SKM-1 treated with dmso at 0.1 percent for 144 hours (cell line): ENCODE results near the gene TRIM28.
"Not testable (repeated sequence)": the region's sequence is repeated elsewhere in the genome, so short reads cannot be mapped to it uniquely, and the experiment has no call there.

Experiments
- DNase-seq: peaks from one replicate; lab custom pipeline; 2025; ENCODE audit not compliant: unreplicated experiment; lab: John Stamatoyannopoulos, UW

The TRIM28 gene

DNA sequence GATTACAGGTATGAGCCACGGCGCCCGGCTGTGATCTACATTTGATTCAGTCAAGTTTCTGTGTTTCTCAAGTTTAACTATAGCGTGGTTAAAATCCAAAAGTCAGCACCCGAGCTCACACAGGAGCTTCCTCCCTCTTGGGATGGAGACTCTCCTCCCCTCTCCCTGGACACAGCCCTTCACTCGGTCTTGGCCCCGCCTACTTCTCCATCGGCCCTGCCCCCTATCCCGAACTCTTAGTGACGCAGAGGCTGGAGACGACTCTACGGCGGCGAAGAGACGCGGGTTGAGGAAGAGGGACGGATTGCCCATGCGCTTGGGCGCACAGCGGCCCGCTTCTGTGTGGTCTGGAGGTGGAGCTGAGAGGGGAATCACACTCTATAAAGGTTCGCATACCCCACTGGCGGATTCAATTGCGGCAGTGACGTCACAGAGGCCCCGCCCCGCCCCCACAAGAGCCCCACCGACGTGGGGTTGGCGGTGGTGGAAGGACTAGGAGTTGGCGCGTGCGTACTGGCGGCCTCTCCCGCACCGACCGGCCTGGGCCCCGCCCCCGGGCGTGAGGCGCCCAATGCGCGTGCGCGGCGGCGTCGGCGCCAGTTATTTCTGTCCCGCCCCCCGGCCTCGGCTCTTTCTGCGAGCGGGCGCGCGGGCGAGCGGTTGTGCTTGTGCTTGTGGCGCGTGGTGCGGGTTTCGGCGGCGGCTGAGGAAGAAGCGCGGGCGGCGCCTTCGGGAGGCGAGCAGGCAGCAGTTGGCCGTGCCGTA, at the start of gene TRIM28:
TSS of gene TRIM28 (plus strand) at position 239 of the 765 bp plus-strand sequence. CDS start 694 bp downstream, outside the sequence.
- no peak for DNase-seq

DNA sequence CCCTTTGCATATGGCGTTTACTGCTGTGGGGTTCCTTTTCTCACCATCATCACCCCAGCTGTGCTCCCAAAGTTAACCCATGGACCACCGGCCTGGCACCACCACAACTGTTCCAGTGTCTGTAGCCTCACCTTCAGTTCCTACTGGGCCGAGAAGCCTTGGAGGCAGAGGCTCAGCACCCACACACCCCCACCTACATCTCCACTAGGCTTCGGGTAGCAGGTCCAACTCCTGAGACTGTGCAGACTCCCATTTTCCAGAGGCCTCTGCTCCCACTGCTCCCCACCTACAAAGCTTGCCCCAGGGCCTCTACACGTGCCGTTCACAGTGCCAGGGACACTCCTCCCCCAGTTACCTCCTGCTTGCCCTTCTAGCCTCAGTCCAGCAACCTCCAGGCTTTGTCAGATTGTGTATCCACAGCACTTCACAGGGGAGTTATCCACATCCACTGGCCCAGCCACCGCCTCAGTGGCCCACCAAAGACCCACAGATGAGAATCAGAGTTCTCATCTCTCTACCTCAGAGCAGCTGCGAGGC, 46.2 kb upstream of the TRIM28 start:
- no peak for DNase-seq

DNA sequence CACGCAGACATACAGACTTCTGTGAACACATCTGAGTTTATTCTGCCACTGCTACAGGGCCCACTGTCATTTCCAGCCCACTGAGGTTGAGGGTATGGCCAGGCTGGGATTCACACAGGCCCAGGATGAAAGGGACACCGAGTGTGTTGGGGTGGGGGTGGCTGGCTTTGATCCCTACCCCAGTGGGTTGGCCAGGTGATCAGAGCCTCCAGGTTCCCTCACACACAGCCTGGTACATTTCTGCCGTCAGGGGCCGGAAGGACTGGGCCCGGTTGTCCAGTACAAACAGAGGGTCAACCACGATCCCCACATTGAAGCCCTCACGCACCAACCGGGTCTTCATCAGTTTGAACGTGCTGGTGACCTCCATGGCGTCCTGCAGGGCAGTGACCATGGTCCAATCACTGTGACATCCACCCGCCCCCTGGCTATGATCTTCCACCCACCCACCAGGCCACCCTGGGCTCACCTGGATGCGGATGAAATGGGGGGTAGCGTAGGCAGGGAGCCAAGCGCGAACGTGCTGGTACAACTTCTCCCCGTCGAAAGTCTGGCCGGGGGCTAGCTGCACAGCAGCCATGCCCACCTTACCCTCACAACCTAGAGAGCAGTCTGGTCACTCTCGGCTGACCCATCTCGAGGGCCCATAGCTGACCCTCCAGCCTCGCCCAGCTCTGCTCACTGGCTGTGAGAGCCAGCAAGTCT, 45.4 kb upstream of the TRIM28 start:
- no peak for DNase-seq

DNA sequence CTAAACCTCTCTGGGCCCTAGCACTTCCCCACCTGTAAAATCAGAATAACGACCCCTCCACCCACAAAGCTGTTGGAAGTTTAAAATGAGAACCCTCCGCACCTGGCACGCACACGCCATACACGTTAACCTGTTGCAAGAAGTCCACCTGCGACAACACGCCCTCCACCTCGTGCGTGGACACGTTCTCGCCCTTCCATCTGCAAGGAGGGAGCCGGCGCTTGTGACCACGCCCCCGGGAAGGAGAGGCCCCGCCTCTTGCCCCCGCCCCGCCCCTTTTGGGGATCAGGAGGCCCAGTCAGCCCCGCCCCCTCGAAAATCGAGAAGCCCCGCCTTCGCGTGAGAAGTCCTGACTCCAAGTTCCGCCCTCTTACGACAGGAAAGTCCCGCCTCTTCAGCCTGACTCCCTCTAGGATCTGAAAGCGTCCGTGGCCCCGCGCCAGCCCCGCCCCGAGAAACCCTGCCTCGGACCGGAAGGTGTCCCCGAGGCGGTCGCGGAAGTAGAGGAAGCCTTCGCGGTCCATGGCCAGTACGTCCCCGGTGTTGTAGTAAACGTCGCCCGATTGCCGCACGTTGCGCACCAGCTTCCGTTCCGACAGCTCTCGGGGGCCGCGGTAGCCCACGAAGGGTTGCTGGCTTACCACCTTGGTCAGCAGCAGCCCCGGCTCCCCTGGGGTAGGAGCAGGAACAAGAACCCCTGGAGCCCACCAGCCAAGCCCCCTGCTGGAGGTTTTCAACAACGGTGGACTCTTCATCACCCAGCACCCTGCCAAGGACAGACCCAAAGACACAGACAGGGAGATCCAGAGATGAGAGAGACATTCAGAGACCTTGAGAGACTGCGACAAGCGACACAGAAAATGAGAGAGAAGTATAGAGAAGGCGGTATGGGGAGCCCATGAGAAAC, 44.6 kb upstream of the TRIM28 start:
- DNase-seq = peak; percentile 84

DNA sequence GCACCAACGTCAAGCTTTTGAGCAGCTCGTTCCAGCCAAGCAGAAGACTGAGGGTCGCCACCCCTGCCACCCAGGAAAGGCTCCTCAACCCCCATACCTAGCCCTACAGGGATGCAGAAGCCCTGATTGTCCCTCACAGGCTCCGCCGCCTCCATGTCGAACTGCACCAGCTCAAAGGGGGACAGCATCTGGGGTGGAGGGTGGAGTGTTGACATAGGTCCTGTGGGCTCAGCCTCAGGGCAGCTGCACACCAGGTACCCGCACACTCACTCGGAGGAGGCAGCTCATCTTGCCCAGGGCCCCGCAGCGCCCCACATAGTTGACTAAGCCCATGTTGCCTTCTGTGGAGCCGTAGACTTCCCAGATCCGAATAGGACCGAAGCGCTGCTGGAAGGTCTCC, 43.6 kb upstream of the TRIM28 start:
- no peak for DNase-seq

DNA sequence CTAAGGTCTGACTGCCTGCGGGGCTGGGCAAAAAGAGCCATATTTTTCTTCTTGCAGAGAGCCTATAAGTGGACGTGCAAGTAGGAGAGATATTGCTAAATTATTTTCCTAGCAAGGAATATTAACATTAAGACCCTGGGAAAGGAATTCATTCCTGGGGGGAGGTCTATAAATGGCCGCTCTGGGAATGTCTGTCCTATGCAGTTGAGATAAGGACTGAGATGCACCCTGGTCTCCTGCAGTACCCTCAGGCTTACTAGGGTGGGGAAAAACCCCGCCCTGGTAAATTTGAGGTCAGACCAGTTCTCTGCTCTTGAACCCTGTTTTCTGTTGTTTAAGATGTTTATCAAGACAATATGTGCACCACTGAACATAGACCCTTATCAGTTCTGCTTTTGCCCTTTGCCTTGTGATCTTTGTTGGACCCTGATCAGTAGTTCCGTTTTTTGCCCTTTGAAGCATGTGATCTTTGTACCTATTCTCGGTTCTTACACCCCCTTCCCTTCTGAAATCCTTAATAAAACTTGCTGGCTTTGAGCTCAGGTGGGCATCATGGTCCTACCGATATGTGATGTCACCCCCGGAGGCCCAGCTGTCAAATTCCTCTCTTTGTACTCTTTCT, 36.2 kb upstream of the TRIM28 start:
- DNase-seq = not testable (repeated sequence)

DNA sequence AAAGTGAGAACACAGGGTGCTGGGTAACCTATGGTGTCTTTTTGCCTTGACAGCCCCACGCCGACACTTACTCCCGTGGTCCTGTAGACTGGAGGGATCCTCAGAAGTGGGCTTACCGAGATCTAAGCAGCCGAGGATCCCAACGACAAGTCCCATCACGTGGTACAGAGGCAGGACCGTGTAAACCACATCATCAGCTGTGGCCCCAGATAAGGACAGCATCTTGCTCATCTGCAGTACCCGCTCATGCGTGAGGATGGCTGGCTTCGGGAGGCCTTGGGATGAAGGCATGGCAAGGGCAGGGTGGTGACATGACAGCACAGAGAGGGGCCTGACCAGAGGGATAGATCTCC, 34.2 kb upstream of the TRIM28 start:
- no peak for DNase-seq

DNA sequence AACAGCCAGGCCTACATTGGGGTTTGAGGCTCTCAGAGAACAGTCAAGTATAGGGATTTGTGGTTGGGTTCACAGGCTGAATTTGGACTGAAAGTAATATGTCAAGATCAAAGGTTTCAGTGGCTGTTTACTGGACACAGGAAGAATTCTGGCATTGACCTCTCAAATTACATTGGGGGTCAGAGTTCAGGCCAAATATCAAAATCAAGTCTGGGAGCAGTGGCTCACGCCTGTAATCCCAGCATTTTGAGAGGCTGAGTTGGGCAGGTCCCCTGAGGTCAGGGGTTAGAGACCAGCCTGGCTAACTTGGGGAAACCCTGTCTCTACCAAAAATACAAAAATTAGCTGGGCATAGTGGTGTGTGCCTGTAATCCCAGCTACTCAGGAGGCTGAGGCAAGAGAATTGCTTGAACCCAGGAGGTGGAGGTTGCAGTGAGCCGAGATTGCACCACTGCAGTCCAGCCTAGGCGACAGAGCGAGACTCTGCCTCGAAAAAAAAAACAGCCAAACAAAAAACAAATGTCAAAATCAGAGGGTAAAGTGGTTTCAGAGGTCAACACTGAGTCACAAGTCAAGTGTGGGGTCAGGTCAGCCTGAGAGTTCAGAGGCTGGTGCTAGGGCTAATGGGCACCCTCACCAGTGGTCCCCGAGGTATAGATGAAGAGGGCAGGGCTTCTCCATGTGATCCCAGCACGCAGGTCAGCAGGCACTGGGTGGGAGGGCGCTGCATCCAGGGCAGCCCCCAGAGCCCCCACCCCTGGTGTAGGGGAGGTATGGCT, 33.6 kb upstream of the TRIM28 start:
- DNase-seq = no peak

DNA sequence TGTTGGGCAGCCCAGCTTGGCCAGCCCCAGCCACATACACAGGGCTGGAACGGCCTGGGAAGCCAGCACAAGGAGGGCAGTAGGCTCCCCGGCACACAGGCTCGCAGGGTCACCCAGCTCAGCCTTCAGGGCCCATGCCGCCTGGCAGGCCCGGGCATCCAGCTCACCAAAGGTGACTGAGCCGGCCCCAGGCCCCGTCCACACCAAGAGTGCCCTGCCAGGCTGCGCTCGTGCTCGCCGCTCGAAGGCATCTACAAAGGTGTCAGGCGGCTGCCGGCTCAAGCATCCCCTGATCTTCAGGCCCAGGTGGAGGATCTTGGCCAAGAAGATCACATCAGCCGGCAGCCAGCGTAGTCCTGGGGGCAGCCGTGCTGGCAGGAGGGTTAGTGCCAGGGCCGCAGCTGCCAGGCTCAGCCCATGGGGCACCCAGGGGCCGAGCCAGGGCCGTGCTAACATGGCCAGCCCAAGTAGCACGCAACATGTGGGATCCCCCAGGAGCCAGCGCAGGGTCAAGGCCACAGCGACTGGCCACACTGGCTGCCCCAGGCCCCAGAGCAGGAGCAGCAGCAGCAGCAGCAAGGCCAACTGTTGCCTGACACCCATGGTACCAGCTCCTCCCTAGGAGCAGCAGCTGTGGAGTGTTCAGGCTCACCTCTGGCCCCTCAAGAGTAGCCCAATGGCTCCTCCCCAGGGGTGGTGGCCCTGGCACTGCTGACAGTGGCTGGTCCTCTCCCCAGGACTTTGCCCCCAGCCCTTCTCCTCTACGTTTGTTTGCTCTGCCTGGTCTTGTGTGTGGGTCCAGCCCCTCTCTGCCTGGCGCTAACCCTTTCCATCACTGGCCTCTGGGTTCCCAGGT, 32.3 kb upstream of the TRIM28 start, which contains the start of gene SLC27A5:
TSS of gene SLC27A5 (minus strand) at position 640 of the 856 bp plus-strand sequence. CDS start at position 603, 37 bp downstream.
- DNase-seq = no peak

DNA sequence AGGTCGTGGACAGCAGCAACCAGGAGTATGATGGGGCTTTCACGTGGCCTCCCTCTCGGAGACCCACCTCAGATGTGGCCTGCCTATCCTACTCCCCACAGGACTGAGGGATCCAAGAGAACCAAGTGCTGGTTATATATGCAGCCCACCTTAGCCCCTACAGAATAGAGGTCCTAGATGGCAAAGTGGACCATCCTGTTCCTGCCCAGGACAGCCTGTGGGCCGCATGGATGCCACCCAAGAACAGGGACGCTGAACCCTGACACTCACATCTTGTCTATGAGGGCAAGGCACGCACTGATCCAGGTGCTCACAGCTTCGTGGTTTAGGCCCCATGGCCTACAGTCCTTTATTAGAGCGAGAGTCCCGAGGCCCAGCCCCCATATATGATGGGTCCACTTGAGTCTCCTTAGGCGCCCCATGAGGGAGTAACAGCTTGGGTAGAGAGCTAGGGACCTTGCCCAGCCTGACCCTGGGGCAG, 30.6 kb upstream of the TRIM28 start:
- no peak for DNase-seq

DNA sequence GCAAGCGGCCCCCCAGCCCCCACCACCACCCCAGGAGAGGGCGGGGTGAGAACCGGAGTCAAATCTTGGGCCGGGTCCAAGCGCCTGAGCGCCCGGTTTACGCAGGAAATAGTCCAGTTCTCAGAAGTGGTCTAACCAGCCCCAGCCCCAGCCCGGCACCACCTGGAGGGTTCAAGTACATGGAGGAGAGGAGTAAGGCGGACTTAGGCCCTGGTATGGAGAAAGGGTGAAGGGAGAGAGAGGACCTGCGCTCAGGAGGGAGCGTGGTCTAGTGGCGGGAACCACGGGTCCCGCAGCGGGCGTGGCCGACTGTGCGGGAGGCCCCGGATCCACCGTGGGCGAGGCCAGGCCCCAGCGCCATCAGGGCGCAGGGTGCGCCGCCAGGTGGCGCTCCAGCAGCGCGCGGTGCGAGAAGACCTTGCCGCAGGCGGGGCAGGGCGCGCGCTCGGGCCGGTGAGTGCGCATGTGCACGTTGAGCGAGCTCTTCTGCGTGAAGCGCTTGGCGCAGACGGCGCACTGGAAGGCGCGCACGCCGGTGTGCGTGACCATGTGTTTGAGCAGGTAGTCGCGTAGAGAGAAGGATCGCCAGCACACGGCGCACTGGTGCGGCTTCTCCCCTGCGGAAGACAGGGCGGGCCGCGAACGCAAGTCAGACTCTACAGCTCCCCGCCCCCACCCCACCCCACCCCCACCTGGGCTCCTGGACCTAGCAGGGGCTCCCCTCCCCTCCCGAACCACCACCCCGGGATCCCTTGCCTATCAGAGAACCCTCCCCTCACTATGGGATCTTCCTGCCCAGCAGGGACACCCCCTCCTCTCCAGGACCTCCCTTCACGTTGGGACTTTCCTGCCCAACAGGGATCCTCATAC, 29.9 kb upstream of the TRIM28 start:
- DNase-seq = peak; percentile 60

DNA sequence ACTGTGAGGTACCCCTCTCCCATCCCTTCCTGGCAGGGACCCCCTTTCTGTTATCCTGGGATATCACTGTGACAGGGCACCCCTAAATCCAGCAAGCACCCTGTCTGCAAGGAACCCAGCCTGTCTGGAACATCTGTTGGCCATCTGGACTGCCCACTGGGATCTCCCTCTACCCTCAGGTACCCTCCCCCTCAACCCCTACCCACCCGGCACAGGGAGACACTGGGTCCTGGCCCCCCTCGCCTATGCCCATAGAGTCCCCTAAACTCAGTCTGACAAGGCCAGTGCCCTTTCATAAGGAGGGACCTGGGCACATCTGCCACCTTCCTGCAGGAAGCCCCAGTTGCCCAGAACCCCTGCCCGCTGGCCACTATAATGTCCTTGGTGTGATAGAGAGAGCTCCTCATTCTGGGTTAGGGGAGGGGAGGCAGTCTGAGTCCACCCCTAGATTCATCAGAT, 29.3 kb upstream of the TRIM28 start:
- DNase-seq = no peak

DNA sequence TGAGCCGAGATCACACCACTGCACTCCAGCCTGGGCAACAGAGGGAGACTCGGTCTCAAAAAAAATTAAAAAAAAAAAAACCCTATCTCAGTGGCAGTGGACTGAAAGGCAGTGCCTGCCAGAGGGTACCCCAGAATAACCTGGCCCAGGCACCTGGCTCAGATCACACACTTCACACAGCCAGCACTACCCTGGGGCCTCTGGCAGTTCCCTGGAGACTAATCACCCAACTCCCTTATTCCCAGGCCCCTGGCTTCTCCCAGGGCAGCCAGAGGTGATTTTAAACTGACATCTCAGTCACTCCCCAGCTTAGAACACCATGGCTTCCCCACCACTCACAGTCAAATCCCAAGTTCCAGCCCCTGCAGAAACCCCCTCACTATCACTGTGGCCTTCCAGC, 28.6 kb upstream of the TRIM28 start:
- no peak for DNase-seq

DNA sequence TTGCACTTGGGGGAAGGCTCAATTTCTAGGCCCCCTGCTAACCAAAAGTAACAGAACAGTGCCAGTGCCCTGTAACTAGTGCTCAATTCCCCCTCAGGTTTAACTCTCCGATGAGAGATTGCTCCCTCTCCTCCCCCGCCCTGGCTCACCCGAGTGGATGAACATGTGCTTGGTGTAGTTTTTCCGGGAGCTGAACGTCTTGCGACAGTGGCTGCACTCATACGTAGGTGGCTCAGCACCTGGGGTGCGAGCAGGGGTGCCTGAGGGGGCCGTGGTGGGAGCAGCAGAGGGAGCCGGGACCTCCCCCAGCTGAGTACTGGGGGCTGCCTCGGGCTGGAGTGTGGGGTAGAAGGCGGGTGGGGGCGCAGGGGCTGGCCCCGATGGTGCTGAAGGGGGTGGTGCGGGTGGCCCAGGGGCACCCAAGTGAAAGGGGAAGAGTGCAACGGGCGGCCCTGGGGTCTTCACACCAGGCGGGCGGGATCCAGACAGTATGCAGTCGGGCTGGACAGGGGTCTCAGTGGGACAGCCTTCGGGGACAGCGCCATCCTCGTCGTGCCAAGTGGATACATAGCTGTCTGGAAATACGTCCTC, 27.5 kb upstream of the TRIM28 start:
- DNase-seq = no peak

DNA sequence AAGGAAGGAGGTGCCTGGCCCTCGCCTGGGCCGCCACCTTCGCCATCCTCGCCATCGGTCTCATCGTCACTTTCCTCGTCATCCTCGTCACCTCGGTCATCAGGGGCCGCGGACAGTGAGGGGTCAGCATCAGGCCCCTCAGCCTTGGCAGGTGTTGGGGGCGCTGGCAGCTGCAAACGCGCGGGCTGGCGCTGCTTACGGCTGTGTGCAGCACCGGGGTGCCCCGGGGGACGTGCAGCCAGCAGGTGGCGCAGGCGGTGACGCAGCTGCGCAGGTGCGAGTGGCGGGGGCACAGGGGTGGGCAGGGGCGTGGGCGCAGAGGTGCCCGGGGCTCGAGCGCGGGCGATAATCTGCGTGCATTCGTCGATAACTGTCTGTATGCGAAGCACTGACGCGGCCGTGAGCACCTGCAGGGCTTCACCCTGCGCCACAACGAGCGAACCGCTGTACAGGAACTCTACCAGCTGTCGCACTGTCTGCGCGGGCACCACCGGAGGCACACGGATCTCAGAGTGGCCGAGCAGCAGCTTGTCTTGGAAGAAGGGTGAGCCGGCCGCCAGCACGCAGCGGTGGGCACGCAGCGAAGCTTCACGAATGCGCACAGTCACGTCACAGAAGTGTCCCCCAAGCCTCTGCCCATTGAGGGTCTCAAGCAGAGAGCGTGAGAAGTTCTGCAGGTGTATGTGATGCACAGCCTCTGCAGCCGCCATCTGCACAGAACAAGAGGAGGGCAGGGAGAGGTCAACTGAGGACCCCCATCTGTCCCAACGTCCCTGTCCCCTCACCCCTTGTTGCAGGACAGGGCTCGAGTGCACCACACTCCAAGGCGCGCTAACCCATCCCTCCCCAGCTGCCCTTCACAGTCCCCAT, 26.7 kb upstream of the TRIM28 start:
- no peak for DNase-seq

DNA sequence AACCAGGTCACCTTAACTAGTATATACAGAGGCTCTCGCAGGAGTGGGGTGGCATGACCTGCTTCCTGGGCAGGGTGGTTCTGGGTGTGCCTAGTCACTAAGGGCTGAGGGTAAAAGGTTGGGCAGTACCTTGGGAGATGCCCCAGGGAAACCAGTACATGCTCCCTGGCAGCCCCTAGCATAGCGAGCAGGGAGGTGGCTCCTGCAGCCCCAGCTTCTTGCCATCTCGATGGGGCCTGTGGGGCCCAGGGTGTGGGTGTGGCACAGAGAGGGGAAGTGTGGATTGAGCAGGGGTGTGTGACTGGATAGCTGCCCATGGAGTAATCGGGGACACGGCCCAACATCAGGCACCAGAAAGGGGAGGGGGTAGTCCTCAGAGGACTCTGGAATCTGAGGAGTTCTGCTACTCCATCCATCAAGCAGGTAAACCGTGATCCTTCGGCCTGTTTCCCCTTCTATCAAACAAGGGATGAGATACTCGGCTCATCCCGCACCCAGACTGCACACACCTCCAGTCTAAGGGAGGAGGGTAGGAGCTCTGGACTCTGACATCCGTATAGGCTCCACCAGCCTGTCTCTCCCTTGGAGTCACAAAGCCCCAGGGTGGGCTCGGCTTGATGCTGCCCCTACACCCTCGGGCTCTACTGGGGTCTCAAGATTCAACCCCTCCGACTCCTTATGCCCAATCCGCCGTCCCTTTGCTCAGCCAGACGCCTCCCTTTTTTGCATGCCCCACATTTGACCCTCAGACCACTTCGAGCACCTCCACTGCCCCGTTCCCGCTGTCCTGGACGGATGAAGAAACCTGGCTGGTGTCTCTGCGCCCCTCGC, 25.4 kb upstream of the TRIM28 start:
- peak; percentile 3 for DNase-seq
